ENCODE data around the gene KRT16. TPM values are rescaled to one million over a fixed set of nuclear protein-coding genes. Genes with fewer than 3 reads are reported as not detected.

KRT16 gene
- polyA plus RNA-seq, 3 donors: not detected

GRCh38 chr17:41654678-41655607 is 42.4 kb upstream of the KRT16 start:
- TF ChIP-seq CTCF (IDR thresholded peaks at IDR 0.05): no peak
- no peaks in the 10 kb centered on the region for H4K20me1 ChIP-seq (ENCODE audit: insufficient read depth, low read length)
- no peaks in the 10 kb centered on the region for H3K36me3 ChIP-seq (replicated peaks in 1 of 2; ENCODE audit: control insufficient read depth in 1 of 2, insufficient read depth in 2 of 2, low read length in 2 of 2)
- Mint-ChIP-seq H3K36me3 (no peaks in the 10 kb centered on the region), H3K27me3 (ENCODE audit: low read depth in 3 of 3) (peaks cover 2 to 5% (median 3%) of the 10 kb centered on the region in 3 donors), H3K4me1 (no peaks in the 10 kb centered on the region), H3K4me3 (no peak overlapping the region), H3K9me3 (no peaks in the 10 kb centered on the region), H3K27ac (no peak overlapping the region)
- no peak overlapping the region for H3K4me2 ChIP-seq (replicated peaks; ENCODE audit: extremely low read depth, low read length, poor library complexity, severe bottlenecking)
- no peak for DNase-seq
- no peaks in the 10 kb centered on the region for H3K9me3 ChIP-seq (replicated peaks in 1 of 2; ENCODE audit: control insufficient read depth in 1 of 2, insufficient read depth in 1 of 2, low read length in 2 of 2)
- H2AFZ ChIP-seq (ENCODE audit: insufficient read depth, low read depth, low read length, poor library complexity, severe bottlenecking): no peak overlapping the region
- H3K9ac ChIP-seq (ENCODE audit: insufficient read depth, low read length, poor library complexity, severe bottlenecking): no peak overlapping the region
- 94% methylated on average over 19 of the region's 24 CpGs for WGBS (ENCODE audit: insufficient coverage)
- no peaks in the 10 kb centered on the region for H3K4me1 ChIP-seq (ENCODE audit: control insufficient read depth in 1 of 2, insufficient read depth in 2 of 2, low read length in 2 of 2)
- intact Hi-C loops (cut with micrococcal nuclease): no loop called here
- no peak overlapping the region for H3K4me3 ChIP-seq (replicated peaks in 1 of 3; ENCODE audit: low read depth in 2 of 3, low read length in 3 of 3)
- H3K79me2 ChIP-seq (ENCODE audit: insufficient read depth, low read length): no peaks in the 10 kb centered on the region
- no peaks in the 10 kb centered on the region for H3K27me3 ChIP-seq (ENCODE audit: control insufficient read depth in 2 of 2, insufficient read depth in 2 of 2, low read length in 2 of 2)
- no peak overlapping the region for H3K27ac ChIP-seq (ENCODE audit: low read depth in 1 of 2, low read length in 2 of 2)

GRCh38 chr17:41653892-41654677 is 41.5 kb upstream of the KRT16 start:
- no peak overlapping the region for H3K4me3 ChIP-seq (replicated peaks in 1 of 3; ENCODE audit: low read depth in 2 of 3, low read length in 3 of 3)
- H3K9ac ChIP-seq (ENCODE audit: insufficient read depth, low read length, poor library complexity, severe bottlenecking): no peak overlapping the region
- H3K27ac ChIP-seq (ENCODE audit: low read depth in 1 of 2, low read length in 2 of 2): no peak overlapping the region
- 84% methylated on average over 10 of the region's 14 CpGs for WGBS (ENCODE audit: insufficient coverage)
- Mint-ChIP-seq H3K9me3 (no peaks in the 10 kb centered on the region), H3K27ac (no peak overlapping the region), H3K4me3 (no peak overlapping the region), H3K36me3 (no peaks in the 10 kb centered on the region), H3K27me3 (ENCODE audit: low read depth in 3 of 3) (peaks cover 0 to 5% (median 3%) of the 10 kb centered on the region in 3 donors), H3K4me1 (no peaks in the 10 kb centered on the region)
- no peaks in the 10 kb centered on the region for H3K79me2 ChIP-seq (ENCODE audit: insufficient read depth, low read length)
- intact Hi-C loops (cut with micrococcal nuclease): no loop called here
- no peaks in the 10 kb centered on the region for H3K9me3 ChIP-seq (replicated peaks in 1 of 2; ENCODE audit: control insufficient read depth in 1 of 2, insufficient read depth in 1 of 2, low read length in 2 of 2)
- no peak overlapping the region for H2AFZ ChIP-seq (ENCODE audit: insufficient read depth, low read depth, low read length, poor library complexity, severe bottlenecking)
- no peaks in the 10 kb centered on the region for H4K20me1 ChIP-seq (ENCODE audit: insufficient read depth, low read length)
- H3K27me3 ChIP-seq (ENCODE audit: control insufficient read depth in 2 of 2, insufficient read depth in 2 of 2, low read length in 2 of 2): no peaks in the 10 kb centered on the region
- no peak overlapping the region for H3K4me2 ChIP-seq (replicated peaks; ENCODE audit: extremely low read depth, low read length, poor library complexity, severe bottlenecking)
- H3K36me3 ChIP-seq (replicated peaks in 1 of 2; ENCODE audit: control insufficient read depth in 1 of 2, insufficient read depth in 2 of 2, low read length in 2 of 2): no peaks in the 10 kb centered on the region
- no peak for DNase-seq
- peaks cover 0 to 1% of the 10 kb centered on the region in 2 donors for H3K4me1 ChIP-seq (ENCODE audit: control insufficient read depth in 1 of 2, insufficient read depth in 2 of 2, low read length in 2 of 2)
- no peak for TF ChIP-seq CTCF (IDR thresholded peaks at IDR 0.05)

All from CD14-positive monocyte (primary cell).